Nephron progenitor cell (in vitro differentiated cells): Measurements from ENCODE around the gene DES.

Experiments used
- DNase-seq: peaks from one replicate; pipeline ENCODE4 v3.0.0; 2021
- H3K27ac Mint-ChIP-seq: 2 replicates; pipeline ENCODE4 v1.8.0; 2021; ENCODE audit warnings: mild to moderate bottlenecking, moderate library complexity, mixed read lengths
- H3K27me3 Mint-ChIP-seq: 2 replicates; pipeline ENCODE4 v1.8.0; 2021; ENCODE audit warnings: mild to moderate bottlenecking, low read depth, mixed read lengths; ENCODE audit not compliant: poor library complexity
- H3K36me3 Mint-ChIP-seq: 2 replicates; pipeline ENCODE4 v1.8.0; 2021; ENCODE audit warnings: low read depth, mixed read lengths
- H3K4me1 Mint-ChIP-seq: 2 replicates; pipeline ENCODE4 v1.8.0; 2021; ENCODE audit warnings: mixed read lengths
- H3K4me3 Mint-ChIP-seq: 2 replicates; pipeline ENCODE4 v1.8.0; 2021; ENCODE audit warnings: mild to moderate bottlenecking, moderate library complexity, mixed read lengths
- H3K9me3 Mint-ChIP-seq: 2 replicates; pipeline ENCODE4 v1.8.0; 2021; ENCODE audit warnings: mild to moderate bottlenecking, moderate library complexity, mixed read lengths
- TF ChIP-seq, protein P1 (sequence below): fragments of 200-600 bp; sonication (generic); IDR thresholded peaks from 2 replicates; pipeline ENCODE4 v1.5.0; 2021; ENCODE audit warnings: antibody characterized with exemption

The DES gene

GRCh38 chr2:219448099-219448775, 30.1 kb downstream of the DES start:
- H3K4me3 Mint-ChIP-seq, result no peak overlapping the region
- peaks cover 44% of the 10 kb centered on the region for H3K27me3 Mint-ChIP-seq
- DNase-seq, result peak; percentile 44
- TF ChIP-seq, protein P1, sequence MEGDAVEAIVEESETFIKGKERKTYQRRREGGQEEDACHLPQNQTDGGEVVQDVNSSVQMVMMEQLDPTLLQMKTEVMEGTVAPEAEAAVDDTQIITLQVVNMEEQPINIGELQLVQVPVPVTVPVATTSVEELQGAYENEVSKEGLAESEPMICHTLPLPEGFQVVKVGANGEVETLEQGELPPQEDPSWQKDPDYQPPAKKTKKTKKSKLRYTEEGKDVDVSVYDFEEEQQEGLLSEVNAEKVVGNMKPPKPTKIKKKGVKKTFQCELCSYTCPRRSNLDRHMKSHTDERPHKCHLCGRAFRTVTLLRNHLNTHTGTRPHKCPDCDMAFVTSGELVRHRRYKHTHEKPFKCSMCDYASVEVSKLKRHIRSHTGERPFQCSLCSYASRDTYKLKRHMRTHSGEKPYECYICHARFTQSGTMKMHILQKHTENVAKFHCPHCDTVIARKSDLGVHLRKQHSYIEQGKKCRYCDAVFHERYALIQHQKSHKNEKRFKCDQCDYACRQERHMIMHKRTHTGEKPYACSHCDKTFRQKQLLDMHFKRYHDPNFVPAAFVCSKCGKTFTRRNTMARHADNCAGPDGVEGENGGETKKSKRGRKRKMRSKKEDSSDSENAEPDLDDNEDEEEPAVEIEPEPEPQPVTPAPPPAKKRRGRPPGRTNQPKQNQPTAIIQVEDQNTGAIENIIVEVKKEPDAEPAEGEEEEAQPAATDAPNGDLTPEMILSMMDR, result no peak
- H3K36me3 Mint-ChIP-seq, result peaks cover 6% of the 10 kb centered on the region
- H3K27ac Mint-ChIP-seq, result no peak overlapping the region
- H3K9me3 Mint-ChIP-seq, result no peaks in the 10 kb centered on the region
- peaks cover 49% of the 10 kb centered on the region for H3K4me1 Mint-ChIP-seq

DNA sequence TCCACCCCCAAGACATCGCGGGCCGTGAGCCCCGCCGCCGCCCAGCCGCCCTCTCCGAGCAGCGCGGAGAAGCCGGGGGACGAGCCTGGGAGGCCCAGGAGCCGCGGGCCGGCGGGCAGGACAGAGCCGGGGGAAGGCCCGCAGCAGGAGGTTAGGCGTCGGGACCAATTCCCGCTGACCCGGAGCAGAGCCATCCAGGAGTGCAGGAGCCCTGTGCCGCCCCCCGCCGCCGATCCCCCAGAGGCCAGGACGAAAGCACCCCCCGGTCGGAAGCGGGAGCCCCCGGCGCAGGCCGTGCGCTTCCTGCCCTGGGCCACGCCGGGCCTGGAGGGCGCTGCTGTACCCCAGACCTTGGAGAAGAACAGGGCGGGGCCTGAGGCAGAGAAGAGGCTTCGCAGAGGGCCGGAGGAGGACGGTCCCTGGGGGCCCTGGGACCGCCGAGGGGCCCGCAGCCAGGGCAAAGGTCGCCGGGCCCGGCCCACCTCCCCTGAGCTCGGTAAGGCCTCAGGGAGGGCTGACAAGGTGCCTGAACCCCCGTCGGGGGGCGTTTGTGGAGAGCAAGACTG, 30.7 kb downstream of the DES start:
- H3K36me3 Mint-ChIP-seq, result peaks cover 6% of the 10 kb centered on the region
- TF ChIP-seq, protein P1, result no peak
- peaks cover 44% of the 10 kb centered on the region for H3K27me3 Mint-ChIP-seq
- no peak overlapping the region for H3K27ac Mint-ChIP-seq
- DNase-seq, result peak; percentile 67
- H3K4me1 Mint-ChIP-seq, result peaks cover 54% of the 10 kb centered on the region
- no peaks in the 10 kb centered on the region for H3K9me3 Mint-ChIP-seq
- no peak overlapping the region for H3K4me3 Mint-ChIP-seq

DNA sequence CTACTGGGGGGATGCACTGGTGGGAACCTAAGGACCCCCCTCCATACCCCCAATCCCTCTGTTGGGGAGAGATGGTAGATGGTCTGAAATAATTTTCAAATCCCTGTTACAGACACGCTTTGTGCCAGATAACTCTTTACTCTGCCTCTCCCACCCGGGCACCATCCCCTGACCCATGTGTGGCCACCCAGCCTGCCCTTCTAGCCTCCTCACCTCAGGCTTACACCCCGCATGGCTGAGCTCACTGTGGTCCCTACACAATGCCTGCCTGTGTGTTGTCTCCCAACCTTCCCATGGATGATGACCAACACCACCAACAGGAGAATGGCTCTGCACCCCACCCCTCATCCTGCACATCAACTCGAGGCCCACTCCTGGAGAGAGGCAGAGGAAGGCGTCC, 31.4 kb downstream of the DES start:
- peaks cover 6% of the 10 kb centered on the region for H3K36me3 Mint-ChIP-seq
- no peak for DNase-seq
- H3K27ac Mint-ChIP-seq, result no peak overlapping the region
- TF ChIP-seq, protein P1, result no peak
- peaks cover 62% of the 10 kb centered on the region for H3K4me1 Mint-ChIP-seq
- no peaks in the 10 kb centered on the region for H3K9me3 Mint-ChIP-seq
- H3K27me3 Mint-ChIP-seq, result peaks cover 44% of the 10 kb centered on the region
- H3K4me3 Mint-ChIP-seq, result no peak overlapping the region

DNA sequence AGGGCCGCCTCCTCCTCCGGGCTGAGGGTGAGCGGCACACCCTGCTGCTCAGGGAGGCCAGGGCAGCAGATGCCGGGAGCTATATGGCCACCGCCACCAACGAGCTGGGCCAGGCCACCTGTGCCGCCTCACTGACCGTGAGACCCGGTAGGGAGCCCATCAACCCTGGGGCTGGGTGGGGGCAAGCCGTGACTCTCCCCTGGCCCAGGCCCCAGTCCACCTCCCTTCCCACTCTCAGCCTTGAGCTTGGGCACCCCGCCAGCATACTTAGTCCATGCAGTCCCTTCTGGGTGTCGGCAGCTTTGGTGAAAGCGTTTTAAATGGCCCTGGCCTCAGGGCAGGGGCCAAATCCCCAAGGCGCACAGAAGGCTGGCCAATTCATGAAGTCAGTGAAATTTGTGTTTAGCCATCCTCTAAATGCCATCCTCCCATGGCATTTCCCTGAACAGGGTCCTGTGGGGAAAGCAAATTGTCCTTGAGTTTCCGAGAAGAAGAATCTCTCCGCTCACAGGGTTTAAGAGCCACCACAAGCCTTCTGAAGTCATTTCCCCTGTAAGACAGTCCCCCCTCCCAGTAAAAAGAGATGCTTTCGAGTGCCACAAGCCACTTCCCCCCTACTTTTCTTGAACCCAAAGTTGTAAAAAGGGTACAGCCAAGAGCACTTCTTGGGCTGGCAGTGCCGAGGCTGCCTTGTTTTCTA, 33.6 kb downstream of the DES start:
- Mint-ChIP-seq H3K27me3 (peaks cover 41% of the 10 kb centered on the region), H3K4me3 (no peak overlapping the region), H3K36me3 (peaks cover 6% of the 10 kb centered on the region), H3K27ac (no peak overlapping the region), H3K9me3 (no peaks in the 10 kb centered on the region), H3K4me1 (peaks cover 44% of the 10 kb centered on the region)
- TF ChIP-seq, protein P1, result no peak
- DNase-seq, result no peak

DNA sequence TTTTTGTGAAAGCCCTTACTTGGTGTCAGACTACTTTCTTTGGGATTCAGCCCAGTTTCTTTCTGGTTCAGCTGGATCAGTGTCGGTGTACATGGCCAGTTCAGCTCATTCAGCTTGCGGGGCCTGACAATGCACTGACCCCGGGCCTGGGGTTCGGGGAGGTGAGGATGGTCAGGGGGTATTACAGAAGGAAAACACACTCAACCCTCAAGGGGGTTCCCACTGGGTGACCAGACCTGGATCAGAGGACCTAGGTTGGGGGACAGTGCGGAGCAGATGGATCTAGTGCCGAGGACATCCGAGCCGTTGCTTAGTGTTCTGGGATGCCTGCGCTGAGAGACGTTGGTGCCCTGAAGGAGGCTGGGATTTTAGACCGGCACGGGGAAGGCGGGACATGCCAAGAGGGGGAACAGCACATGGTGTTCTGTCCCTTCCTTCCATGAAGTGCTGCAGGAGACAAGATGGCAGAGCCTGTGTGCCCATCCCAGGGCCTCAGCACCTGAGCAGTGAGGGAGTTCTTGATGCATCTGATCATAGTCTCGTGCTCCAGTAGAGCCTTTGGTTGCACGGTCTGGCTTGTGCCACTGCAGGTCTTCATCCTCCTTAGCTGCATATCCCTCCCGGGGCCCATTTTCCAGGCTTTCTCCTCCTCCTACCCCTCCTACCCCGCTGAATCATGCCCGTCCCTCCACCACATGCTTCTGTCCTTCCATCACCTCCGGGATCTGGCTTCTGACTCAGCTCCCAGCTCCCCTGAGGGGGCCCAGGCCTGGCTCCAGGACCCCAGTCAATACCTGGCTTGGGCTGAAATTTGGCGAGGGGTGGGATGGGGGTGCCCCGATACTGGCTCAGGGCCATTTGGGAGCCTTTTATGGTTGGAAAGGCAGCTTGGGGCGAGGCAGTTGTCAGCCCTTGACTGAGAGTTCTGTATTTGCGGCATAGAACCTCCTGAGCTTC, 34.5 kb downstream of the DES start:
- TF ChIP-seq, protein P1, result no peak
- no peak for DNase-seq
- Mint-ChIP-seq H3K27ac (peak overlapping the region; percentile 39), H3K36me3 (peaks cover 6% of the 10 kb centered on the region), H3K9me3 (no peaks in the 10 kb centered on the region), H3K4me3 (peak overlapping the region; percentile 6), H3K27me3 (peaks cover 37% of the 10 kb centered on the region), H3K4me1 (peaks cover 46% of the 10 kb centered on the region)
